Measurements from ENCODE around the gene FAM3A. TPM values are rescaled to one million over a fixed set of nuclear protein-coding genes. Genes with fewer than 3 reads are reported as not detected.
A peak's percentile ranks its signal among the peaks of the same experiment; 100 is the strongest.

Gene FAM3A
- total RNA-seq, 2 donors from 2014 or later = 23.6 to 24.3 TPM

GRCh38 chrX:154542723-154543424 lies 26.8 kb upstream of the FAM3A start:
- 91 to 100% methylated on average over 3 to 19 of the region's 20 CpGs for WGBS, 2 experiments (ENCODE audit: insufficient coverage in 1 of 2, insufficient read length in 1 of 2)
- no peak overlapping the region for H3K27ac ChIP-seq (ENCODE audit: low read depth, low read length)
- Mint-ChIP-seq H3K27me3 (ENCODE audit: insufficient read depth) (no peaks in the 10 kb centered on the region), H3K4me1 (peaks cover 4% of the 10 kb centered on the region), H3K9me3 (peaks cover 54% of the 10 kb centered on the region), H3K36me3 (ENCODE audit: low read depth) (peaks cover 23% of the 10 kb centered on the region), H3K4me3 (no peak overlapping the region), H3K27ac (no peak overlapping the region)
- no peak overlapping the region for H3K4me3 ChIP-seq (ENCODE audit: low read length)
- H3K27me3 ChIP-seq (ENCODE audit: control insufficient read depth, insufficient read depth, low read length, poor library complexity, severe bottlenecking) = no peaks in the 10 kb centered on the region
- no peaks in the 10 kb centered on the region for H3K9me3 ChIP-seq (ENCODE audit: control insufficient read depth, low read length)
- no peaks in the 10 kb centered on the region for H3K4me1 ChIP-seq (ENCODE audit: control insufficient read depth, insufficient read depth, low read length)
- DNase-seq = no peak
- H3K36me3 ChIP-seq (ENCODE audit: control insufficient read depth, insufficient read depth, low read length) = peaks cover 13% of the 10 kb centered on the region
- no peak for TF ChIP-seq CTCF (conservative IDR thresholded peaks at IDR 0.05)
- H3K9ac ChIP-seq (ENCODE audit: extremely low read depth, low read length, poor library complexity, severe bottlenecking) = no peak overlapping the region

GRCh38 chrX:154541896-154542722 lies 26.1 kb upstream of the FAM3A start:
- Histone ChIP-seq H3K9me3 (ENCODE audit: control insufficient read depth, low read length) (no peaks in the 10 kb centered on the region), H3K27ac (ENCODE audit: low read depth, low read length) (no peak overlapping the region), H3K9ac (ENCODE audit: extremely low read depth, low read length, poor library complexity, severe bottlenecking) (no peak overlapping the region), H3K4me1 (ENCODE audit: control insufficient read depth, insufficient read depth, low read length) (no peaks in the 10 kb centered on the region), H3K27me3 (ENCODE audit: control insufficient read depth, insufficient read depth, low read length, poor library complexity, severe bottlenecking) (no peaks in the 10 kb centered on the region), H3K36me3 (ENCODE audit: control insufficient read depth, insufficient read depth, low read length) (peaks cover 13% of the 10 kb centered on the region), H3K4me3 (ENCODE audit: low read length) (no peak overlapping the region)
- no peak for TF ChIP-seq CTCF (conservative IDR thresholded peaks at IDR 0.05)
- Mint-ChIP-seq H3K4me1 (peaks cover 4% of the 10 kb centered on the region), H3K27ac (peak overlapping the region; percentile 17), H3K27me3 (ENCODE audit: insufficient read depth) (no peaks in the 10 kb centered on the region), H3K9me3 (peaks cover 55% of the 10 kb centered on the region), H3K36me3 (ENCODE audit: low read depth) (peaks cover 25% of the 10 kb centered on the region), H3K4me3 (no peak overlapping the region)
- 92 to 100% methylated on average over 1 to 12 of the region's 12 CpGs for WGBS, 2 experiments (ENCODE audit: insufficient coverage in 1 of 2, insufficient read length in 1 of 2)
- no peak for DNase-seq

- no peak for TF ChIP-seq CTCF (conservative IDR thresholded peaks at IDR 0.05)
- no peak overlapping the region for H3K27ac Mint-ChIP-seq
- H3K36me3 Mint-ChIP-seq (ENCODE audit: low read depth) = peaks cover 25% of the 10 kb centered on the region
- peaks cover 55% of the 10 kb centered on the region for H3K9me3 Mint-ChIP-seq
- no peak for DNase-seq
- Histone ChIP-seq H3K9me3 (ENCODE audit: control insufficient read depth, low read length) (no peaks in the 10 kb centered on the region), H3K4me3 (ENCODE audit: low read length) (no peak overlapping the region), H3K9ac (ENCODE audit: extremely low read depth, low read length, poor library complexity, severe bottlenecking) (no peak overlapping the region), H3K27me3 (ENCODE audit: control insufficient read depth, insufficient read depth, low read length, poor library complexity, severe bottlenecking) (no peaks in the 10 kb centered on the region), H3K36me3 (ENCODE audit: control insufficient read depth, insufficient read depth, low read length) (peaks cover 13% of the 10 kb centered on the region), H3K27ac (ENCODE audit: low read depth, low read length) (no peak overlapping the region), H3K4me1 (ENCODE audit: control insufficient read depth, insufficient read depth, low read length) (no peaks in the 10 kb centered on the region)
- H3K27me3 Mint-ChIP-seq (ENCODE audit: insufficient read depth) = no peaks in the 10 kb centered on the region
- peaks cover 4% of the 10 kb centered on the region for H3K4me1 Mint-ChIP-seq
- H3K4me3 Mint-ChIP-seq = no peak overlapping the region
- 86 to 88% methylated on average over 3 to 5 of the region's 5 CpGs for WGBS, 2 experiments (ENCODE audit: insufficient coverage in 1 of 2, insufficient read length in 1 of 2)
Measured at GRCh38 chrX:154541589-154541895, 25.5 kb upstream of the FAM3A start.
